Head of caudate nucleus (tissue), 42 donors: ENCODE measurements around the gene BUD13.

ENCODE experiments used
- DNase-seq, 42 donors: peaks; one replicate each; pipeline versions ENCODE4 v3.0.0 to v3.0.0-alpha.2; 2020 to 2021; ENCODE audit warnings: mixed read lengths in 7 of 42
- intact Hi-C: fragments of 100-400 bp; cut with DNase I; formaldehyde crosslinking; loops from one replicate; pipeline ENCODE4 v1.15.0; 2022

The BUD13 gene

DNA sequence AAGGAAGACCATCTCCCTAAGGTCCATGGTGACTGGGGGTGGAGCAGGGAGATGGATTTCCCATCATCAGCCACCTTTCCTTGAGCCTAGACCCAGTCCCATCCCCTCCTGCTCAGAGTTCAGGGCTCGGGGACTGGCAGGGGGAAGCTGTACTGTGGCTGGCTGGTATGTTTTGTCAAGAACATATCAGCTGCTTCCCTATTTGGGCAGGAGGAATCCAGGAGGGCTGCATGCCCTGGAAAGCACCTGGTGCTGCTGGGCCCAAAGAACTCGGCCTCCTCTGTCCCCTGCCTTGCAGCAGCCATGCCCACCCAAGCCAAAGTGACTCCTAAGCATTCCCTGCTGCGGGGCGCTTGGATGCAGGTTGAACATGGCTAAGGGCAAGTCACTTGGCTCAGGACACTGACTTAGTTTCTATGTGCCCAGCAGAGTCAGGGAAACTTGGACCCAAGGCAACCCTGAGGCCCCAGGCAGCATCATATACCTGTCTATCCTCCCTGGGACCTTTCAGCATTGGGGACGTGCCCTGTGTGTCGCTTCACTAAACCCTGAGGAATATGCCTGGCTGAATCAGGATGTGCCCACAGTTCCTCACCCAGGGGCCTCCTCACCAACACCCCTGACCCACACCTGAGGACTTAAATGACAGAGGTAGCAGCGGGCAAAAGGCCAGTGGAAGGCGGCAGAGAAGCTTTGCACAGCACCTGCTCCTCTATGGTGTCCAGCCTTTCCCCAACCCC lies 43.1 kb downstream of the BUD13 start:
- intact Hi-C loops = no loop called here
- DNase-seq = no peak

- intact Hi-C loops = no loop called here
- DNase-seq = no peak
Observed at GRCh38 chr11:116727990-116728389, 44.8 kb downstream of the BUD13 start.

DNA sequence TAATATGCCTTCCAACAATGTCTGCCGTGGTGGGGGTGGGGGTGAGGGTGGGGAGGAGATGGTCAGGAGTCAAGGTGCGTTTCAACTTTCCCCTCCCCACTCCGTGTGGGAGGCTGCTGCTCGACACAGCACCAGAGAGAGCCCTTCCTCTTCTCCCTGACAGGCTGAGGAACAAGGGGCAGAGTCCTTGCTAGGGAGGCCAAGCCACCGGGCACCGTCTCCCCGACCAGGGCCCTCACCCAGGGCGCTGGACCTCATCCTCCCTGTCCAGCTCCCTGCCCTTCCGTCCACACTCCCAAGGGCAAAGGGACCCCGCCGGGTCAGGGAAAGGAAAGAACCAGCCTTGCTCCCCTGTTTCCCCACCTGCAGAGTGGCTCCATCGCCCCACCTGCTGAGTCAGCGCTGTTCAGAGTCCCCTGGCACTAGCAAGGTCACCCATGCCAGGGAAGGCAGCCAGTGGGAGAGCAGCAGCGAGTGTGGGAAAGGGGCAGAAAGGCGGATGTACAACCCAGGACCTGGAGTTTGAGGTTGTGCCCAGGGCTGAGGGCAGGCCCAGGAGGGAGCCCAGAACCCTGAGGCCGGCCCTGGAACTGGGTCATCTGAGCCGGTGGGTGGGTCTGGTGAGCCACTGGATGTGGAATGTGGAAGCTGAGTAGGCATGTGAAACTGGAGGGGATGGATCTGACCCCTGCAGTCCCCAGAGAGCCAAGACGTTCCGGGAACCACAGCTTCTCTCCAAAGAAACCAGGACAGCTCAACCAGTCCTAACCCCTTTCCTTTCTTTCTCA lies 47.2 kb downstream of the BUD13 start:
- intact Hi-C loops = no loop called here
- peak in 22 of 42 donors; percentile 24 to 81 (median 46) for DNase-seq

DNA sequence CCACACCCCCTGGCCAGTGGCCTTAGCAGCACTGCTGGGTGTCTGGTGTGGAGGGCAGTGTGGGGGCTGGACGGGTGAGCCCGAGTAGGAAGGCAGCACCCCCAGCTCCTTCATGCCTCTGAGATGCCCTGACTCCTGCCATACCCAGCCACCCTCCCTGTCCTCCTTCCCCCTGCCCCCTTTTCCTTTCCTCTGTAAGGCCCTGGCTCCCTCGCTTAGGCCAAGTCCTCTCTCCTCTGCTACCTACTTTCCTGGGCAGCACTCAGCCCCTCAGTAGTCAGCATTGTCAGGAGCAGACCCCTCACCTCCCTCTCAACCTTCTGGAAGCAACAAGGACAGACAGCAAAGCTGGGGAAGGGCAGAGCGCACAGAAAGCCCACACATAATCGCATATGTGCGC lies 48.0 kb downstream of the BUD13 start:
- DNase-seq = no peak
- intact Hi-C loops = no loop called here

GRCh38 chr11:116723511-116723910 lies 49.3 kb downstream of the BUD13 start:
- DNase-seq = no peak
- intact Hi-C loops = no loop called here

DNA sequence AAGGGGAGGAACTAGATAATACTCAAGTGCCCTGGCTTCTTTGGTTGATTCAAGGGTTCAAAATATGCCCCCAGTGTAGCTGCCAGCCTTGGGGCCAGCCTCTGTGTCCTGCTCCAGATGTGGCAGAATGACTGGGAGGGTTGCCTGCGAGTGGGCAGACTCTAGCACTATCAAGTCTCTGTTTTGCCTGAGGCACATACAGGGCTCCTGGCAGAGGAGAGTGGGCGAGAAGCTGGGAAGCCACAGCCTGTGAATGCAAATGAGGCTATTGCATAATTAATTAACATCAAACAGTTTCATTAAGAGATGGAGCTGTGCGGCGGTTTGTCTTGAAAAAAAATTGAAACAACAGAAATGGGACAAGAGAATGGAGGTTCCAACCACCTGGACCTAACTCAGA lies 50.8 kb downstream of the BUD13 start:
- intact Hi-C loops = no loop called here
- DNase-seq = peak in 37 of 42 donors; percentile 31 to 87 (median 59)

- DNase-seq = no peak
- intact Hi-C loops = no loop called here
Observed at GRCh38 chr11:116720895-116721294, 51.9 kb downstream of the BUD13 start.

- intact Hi-C loops = no loop called here
- DNase-seq = no peak
Observed at GRCh38 chr11:116718955-116719501, 53.8 kb downstream of the BUD13 start.

DNA sequence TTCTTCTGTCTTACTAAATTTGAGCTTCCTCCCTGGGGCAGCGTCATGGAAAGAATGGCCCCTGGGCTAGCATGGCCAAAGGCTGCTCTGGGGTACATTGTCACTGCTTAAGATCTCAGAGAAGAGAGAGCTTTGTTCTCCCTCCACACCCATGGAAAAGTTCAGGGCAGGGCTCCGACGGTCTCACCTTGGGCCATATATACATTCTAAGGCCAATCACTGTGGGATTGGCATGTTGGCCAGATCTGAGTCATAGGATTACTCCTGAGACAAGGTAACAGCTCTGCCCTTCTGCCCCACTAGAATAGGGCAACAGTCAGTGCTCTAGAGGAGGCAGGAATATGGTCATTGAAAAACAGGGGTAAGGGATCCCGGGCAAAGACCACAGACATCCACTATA lies 56.2 kb downstream of the BUD13 start:
- intact Hi-C loops = no loop called here
- DNase-seq = no peak

- no peak for DNase-seq
- intact Hi-C loops = no loop called here
Observed at GRCh38 chr11:116715383-116715782, 57.4 kb downstream of the BUD13 start.

DNA sequence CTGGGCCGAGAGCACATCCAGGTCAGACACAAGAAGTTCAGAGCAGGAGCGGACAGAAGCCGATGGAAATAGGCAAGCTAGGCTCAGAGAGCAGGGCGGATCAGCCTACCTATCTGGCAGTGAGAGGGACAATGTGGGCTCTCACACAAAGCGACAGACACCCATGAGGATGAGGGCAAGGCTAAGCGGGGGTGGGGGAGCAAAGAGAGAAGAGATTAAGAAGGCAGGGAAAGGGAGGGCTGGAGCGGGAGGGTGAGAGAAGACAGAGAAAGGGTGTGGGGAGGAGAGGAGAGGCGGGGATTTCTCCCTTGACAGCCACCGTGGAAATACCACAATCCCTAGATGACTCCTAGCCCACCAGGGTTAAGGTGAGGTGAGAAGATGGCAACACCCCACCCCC lies 57.9 kb downstream of the BUD13 start:
- intact Hi-C loops = no loop called here
- DNase-seq = no peak

- no peak for DNase-seq
- intact Hi-C loops = no loop called here
Observed at GRCh38 chr11:116712428-116712827, 60.4 kb downstream of the BUD13 start.

DNA sequence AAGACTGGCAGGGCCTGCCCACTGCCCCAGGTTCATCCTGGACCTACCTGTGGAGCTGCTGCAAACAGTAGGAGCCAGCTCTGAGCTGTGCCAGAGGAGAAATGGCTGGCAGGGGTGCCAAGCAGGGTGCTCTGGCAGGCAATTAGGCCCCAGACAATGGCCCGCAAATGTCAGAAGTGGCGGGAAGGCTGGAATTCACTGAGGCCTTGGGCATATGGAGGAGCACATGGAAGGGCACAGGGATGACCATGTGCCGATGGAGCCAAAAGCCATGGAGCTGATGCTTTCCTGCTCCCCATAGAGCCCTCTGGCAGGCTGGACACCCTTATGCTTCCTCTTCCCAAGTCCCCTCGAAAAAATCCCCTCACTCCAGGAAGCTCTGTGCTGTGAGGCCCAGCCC lies 62.0 kb downstream of the BUD13 start:
- DNase-seq = no peak
- intact Hi-C loops = no loop called here

GRCh38 chr11:116710001-116710674 lies 62.6 kb downstream of the BUD13 start:
- DNase-seq = no peak
- intact Hi-C loops = no loop called here

DNA sequence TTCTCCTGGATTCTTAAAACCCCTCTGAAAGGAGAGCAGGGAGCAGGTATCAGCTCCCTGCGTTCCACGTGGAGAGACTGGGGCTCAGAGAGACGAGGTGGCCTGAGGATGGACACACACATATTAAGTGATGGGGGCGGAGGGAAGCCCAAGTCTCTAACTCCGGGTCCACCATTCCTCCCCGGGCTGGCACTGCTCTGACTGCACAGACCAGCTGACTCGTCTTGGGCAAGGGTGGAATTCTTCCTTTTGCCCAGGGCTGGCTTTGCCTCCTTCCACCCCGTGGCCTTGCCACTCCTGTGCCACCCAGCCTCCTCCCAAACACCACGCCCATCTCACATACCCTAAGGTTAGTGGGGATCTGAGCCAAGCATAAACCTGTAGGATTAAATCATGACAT lies 65.0 kb downstream of the BUD13 start:
- intact Hi-C loops = no loop called here
- no peak for DNase-seq

DNA sequence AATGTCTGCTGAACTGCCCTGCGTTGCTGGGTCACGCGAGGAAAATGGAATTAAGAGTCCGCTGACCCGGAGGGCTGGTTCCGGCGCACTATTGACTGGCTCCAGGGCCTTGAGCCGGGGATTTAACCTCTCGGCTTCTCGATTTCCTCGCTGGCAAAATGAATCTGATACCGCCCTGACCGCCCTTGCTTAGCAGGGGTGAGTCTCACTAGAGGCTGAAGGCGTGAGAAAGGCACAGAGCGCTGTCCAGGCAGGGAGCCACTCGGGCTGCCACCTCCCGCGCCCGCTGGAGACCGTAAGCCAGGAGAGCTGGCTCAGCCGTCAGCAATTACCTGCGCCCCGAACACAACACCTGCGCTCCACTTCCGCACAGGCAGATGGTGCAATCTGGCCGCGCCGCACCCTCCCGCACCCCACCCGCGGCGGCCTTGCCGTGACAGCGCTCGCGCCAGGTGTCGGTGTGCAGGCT lies 65.6 kb downstream of the BUD13 start:
- DNase-seq = no peak
- intact Hi-C loops = no loop called here

DNA sequence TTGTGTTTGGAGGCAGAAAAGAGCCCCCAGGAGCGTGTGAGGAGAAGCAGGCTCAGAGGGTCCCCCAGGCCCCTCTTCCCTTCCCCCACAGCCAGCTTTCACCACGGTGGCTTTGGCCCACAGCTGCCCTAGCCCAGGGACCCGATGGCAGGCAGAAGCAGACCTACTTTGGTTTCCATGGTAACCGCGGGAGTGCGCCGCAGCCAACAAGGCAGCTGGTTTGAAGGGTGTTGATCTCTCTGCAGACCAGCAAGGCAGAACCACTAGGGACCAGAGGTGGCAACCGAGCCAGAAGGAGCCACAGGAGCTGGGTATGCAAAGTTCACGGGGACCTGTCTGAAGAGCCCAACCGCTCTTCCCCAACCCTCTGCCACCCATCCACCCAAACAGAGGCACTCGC lies 69.4 kb downstream of the BUD13 start:
- intact Hi-C loops = no loop called here
- DNase-seq = peak; percentile 34 to 86 (median 70)

GRCh38 chr11:116702772-116703385 lies 69.9 kb downstream of the BUD13 start:
- intact Hi-C loops = no loop called here

DNA sequence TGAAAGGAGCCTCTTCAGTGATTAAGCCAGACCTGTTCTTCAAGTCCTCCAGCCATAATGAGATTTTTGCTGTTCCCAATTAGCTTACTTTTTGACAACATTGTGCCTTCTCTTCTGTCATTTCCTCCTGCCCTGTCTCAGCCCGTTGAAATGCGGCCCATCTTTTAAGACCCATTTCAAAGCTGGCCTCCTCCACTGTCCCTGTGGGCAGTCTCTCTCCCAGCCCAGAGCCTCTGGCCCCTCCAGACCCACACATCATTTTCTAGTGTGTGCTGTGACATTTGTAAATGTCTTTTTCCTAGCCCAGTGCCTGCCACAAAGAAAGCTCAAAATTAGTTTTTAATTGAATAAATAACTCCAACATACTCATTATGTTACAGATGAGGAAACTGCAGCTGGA lies 70.9 kb downstream of the BUD13 start:
- DNase-seq = peak in 4 of 42 donors; percentile 2 to 28 (median 12)
- intact Hi-C loops = no loop called here

More at GRCh38 chr11:116702772-116703385, 69.9 kb downstream of the BUD13 start:
- DNase-seq = peak in 22 of 42 donors; percentile 13 to 75 (median 44)
